ACC112 (cell line): Measurements from ENCODE around the gene ATP8B4.

Experiments
- H2AFZ ChIP-seq: fragments of 200-600 bp; sonication (generic); one replicate; pipeline ENCODE4 v1.6.0; 2017; ENCODE audit warnings: antibody characterized with exemption, low read length; ENCODE audit not compliant: unreplicated experiment
- H3K27ac ChIP-seq: fragments of 200-600 bp; sonication (generic); 2 replicates; pipeline ENCODE4 v1.5.1; 2014; ENCODE audit warnings: low read depth, mild to moderate bottlenecking, antibody characterized with exemption, low read length, moderate library complexity
- H3K27me3 ChIP-seq: fragments of 200-600 bp; sonication (generic); 2 replicates; pipeline ENCODE4 v1.6.1; 2014; ENCODE audit warnings: mild to moderate bottlenecking, antibody characterized with exemption, low read length, moderate library complexity, mixed read lengths; ENCODE audit not compliant: insufficient read depth
- H3K36me3 ChIP-seq: fragments of 200-600 bp; sonication (generic); 2 replicates; pipeline ENCODE4 v1.6.1; 2016; ENCODE audit warnings: mild to moderate bottlenecking, antibody characterized with exemption, low read length, moderate library complexity, mixed read lengths; ENCODE audit not compliant: insufficient read depth
- H3K4me1 ChIP-seq: fragments of 200-600 bp; sonication (generic); one replicate; pipeline ENCODE4 v1.6.1; 2016; ENCODE audit warnings: low read length, mixed read lengths; ENCODE audit not compliant: insufficient read depth, unreplicated experiment, control insufficient read depth
- H3K4me3 ChIP-seq: fragments of 200-600 bp; sonication (generic); 2 replicates; pipeline ENCODE4 v1.5.1; 2014; ENCODE audit warnings: mild to moderate bottlenecking, low read depth, low read length
- H3K79me2 ChIP-seq: fragments of 200-600 bp; sonication (generic); one replicate; pipeline ENCODE4 v1.6.0; 2016; ENCODE audit warnings: low read length; ENCODE audit not compliant: control insufficient read depth, unreplicated experiment, insufficient read depth

ATP8B4 gene

GRCh38 chr15:49908236-49908932 is 210.6 kb downstream of the ATP8B4 start:
- H3K4me3 ChIP-seq = no peak overlapping the region
- H2AFZ ChIP-seq = no peak overlapping the region
- no peak overlapping the region for H3K27ac ChIP-seq
- peaks cover 2% of the 10 kb centered on the region; the same call in 1 of the 2 replicates for H3K36me3 ChIP-seq
- peaks cover under 1% of the 10 kb centered on the region for H3K4me1 ChIP-seq
- H3K79me2 ChIP-seq = no peaks in the 10 kb centered on the region
- H3K27me3 ChIP-seq = no peaks in the 10 kb centered on the region

- Histone ChIP-seq H3K36me3 (peaks cover 2% of the 10 kb centered on the region; the same call in 1 of the 2 replicates), H2AFZ (no peak overlapping the region), H3K79me2 (no peaks in the 10 kb centered on the region), H3K4me1 (peaks cover 14% of the 10 kb centered on the region), H3K4me3 (no peak overlapping the region), H3K27me3 (no peaks in the 10 kb centered on the region), H3K27ac (no peak overlapping the region)
Observed at GRCh38 chr15:49906966-49907365, 212.1 kb downstream of the ATP8B4 start.

- Histone ChIP-seq H3K79me2 (no peaks in the 10 kb centered on the region), H3K4me3 (no peak overlapping the region), H2AFZ (no peak overlapping the region), H3K27me3 (no peaks in the 10 kb centered on the region), H3K36me3 (no peaks in the 10 kb centered on the region), H3K4me1 (peaks cover 25% of the 10 kb centered on the region), H3K27ac (no peak overlapping the region)
Observed at GRCh38 chr15:49905221-49905620, 213.8 kb downstream of the ATP8B4 start.

- no peaks in the 10 kb centered on the region for H3K27me3 ChIP-seq
- H3K79me2 ChIP-seq = no peaks in the 10 kb centered on the region
- no peak overlapping the region for H3K4me3 ChIP-seq
- H2AFZ ChIP-seq = no peak overlapping the region
- peaks cover 25% of the 10 kb centered on the region for H3K4me1 ChIP-seq
- no peak overlapping the region for H3K27ac ChIP-seq
- H3K36me3 ChIP-seq = no peaks in the 10 kb centered on the region
Observed at GRCh38 chr15:49904296-49904695, 214.7 kb downstream of the ATP8B4 start.

GRCh38 chr15:49902685-49903501 is 216.1 kb downstream of the ATP8B4 start:
- H3K27me3 ChIP-seq = no peaks in the 10 kb centered on the region
- peaks cover 25% of the 10 kb centered on the region for H3K4me1 ChIP-seq
- H3K79me2 ChIP-seq = no peaks in the 10 kb centered on the region
- peak overlapping the region; percentile 98 for H2AFZ ChIP-seq
- peak overlapping the region; percentile 66 for H3K4me3 ChIP-seq
- H3K36me3 ChIP-seq = no peaks in the 10 kb centered on the region
- peak overlapping the region; percentile 93 for H3K27ac ChIP-seq

- Histone ChIP-seq H3K79me2 (no peaks in the 10 kb centered on the region), H3K27ac (peak overlapping the region; percentile 93), H3K27me3 (no peaks in the 10 kb centered on the region), H3K36me3 (no peaks in the 10 kb centered on the region), H2AFZ (peak overlapping the region; percentile 98), H3K4me3 (peak overlapping the region; percentile 66), H3K4me1 (peaks cover 25% of the 10 kb centered on the region)
Observed at GRCh38 chr15:49901996-49902684, 216.9 kb downstream of the ATP8B4 start.

- Histone ChIP-seq H3K4me1 (peaks cover 25% of the 10 kb centered on the region), H2AFZ (peak overlapping the region; percentile 70), H3K79me2 (no peaks in the 10 kb centered on the region), H3K36me3 (no peaks in the 10 kb centered on the region), H3K27ac (no peak overlapping the region), H3K4me3 (no peak overlapping the region), H3K27me3 (no peaks in the 10 kb centered on the region)
Observed at GRCh38 chr15:49901321-49901720, 217.7 kb downstream of the ATP8B4 start.

- H3K27ac ChIP-seq = no peak overlapping the region
- peaks cover 25% of the 10 kb centered on the region for H3K4me1 ChIP-seq
- H3K79me2 ChIP-seq = no peaks in the 10 kb centered on the region
- H2AFZ ChIP-seq = peak overlapping the region; percentile 70
- no peak overlapping the region for H3K4me3 ChIP-seq
- H3K36me3 ChIP-seq = no peaks in the 10 kb centered on the region
- H3K27me3 ChIP-seq = no peaks in the 10 kb centered on the region
Observed at GRCh38 chr15:49900903-49901235, 218.2 kb downstream of the ATP8B4 start.

- Histone ChIP-seq H3K4me1 (peaks cover 25% of the 10 kb centered on the region), H3K36me3 (no peaks in the 10 kb centered on the region), H3K27ac (no peak overlapping the region), H3K27me3 (no peaks in the 10 kb centered on the region), H2AFZ (no peak overlapping the region), H3K79me2 (no peaks in the 10 kb centered on the region), H3K4me3 (no peak overlapping the region)
Observed at GRCh38 chr15:49900006-49900902, 218.8 kb downstream of the ATP8B4 start.
